CD4-positive, alpha-beta memory T cell (primary cell): Measurements from ENCODE around the gene BABAM2. TPM values are rescaled to one million over a fixed set of nuclear protein-coding genes. Genes with fewer than 3 reads are reported as not detected.
"Not testable (repeated sequence)": the region's sequence is repeated elsewhere in the genome, so short reads cannot be mapped to it uniquely, and the experiment has no call there.

Experiments used
- CTCF ChIA-PET: fragments of 350-600 bp; sonication (Branson Sonifier 250); formaldehyde crosslinking; loops from one replicate; lab custom pipeline; 2021; ENCODE audit warnings: inconsistent platforms; ENCODE audit not compliant: partially characterized antibody; lab: Charles Lee
- POLR2A ChIA-PET: fragments of 350-600 bp; sonication (Branson Sonifier 250); formaldehyde crosslinking; loops from one replicate; lab custom pipeline; 2021; ENCODE audit not compliant: partially characterized antibody; lab: Charles Lee
- DNase-seq, 5 donors: peaks; one replicate each; pipeline versions ENCODE4 v3.0.0 to v3.0.0-alpha.2; 2020 to 2022; ENCODE audit warnings: mixed read lengths in 1 of 5
- H3K27ac ChIP-seq: one replicate; pipeline ENCODE4 v1.7.0; 2013; ENCODE audit warnings: low read depth, low read length
- H3K27me3 ChIP-seq: 2 replicates; pipeline ENCODE4 v1.7.0; 2013; ENCODE audit warnings: mild to moderate bottlenecking, low read length, moderate library complexity; ENCODE audit not compliant: insufficient read depth
- H3K36me3 ChIP-seq: 2 replicates; pipeline ENCODE4 v1.7.0; 2013; ENCODE audit warnings: mild to moderate bottlenecking, low read length, moderate library complexity; ENCODE audit not compliant: insufficient read depth
- H3K4me1 ChIP-seq: 2 replicates; pipeline ENCODE4 v1.7.0; 2013; ENCODE audit warnings: mild to moderate bottlenecking, low read length, moderate library complexity; ENCODE audit not compliant: insufficient read depth
- H3K4me3 ChIP-seq, 2 donors: one replicate each; pipeline ENCODE4 v1.7.0; 2013; ENCODE audit warnings: low read length in 2 of 2, mild to moderate bottlenecking in 1 of 2
- H3K9me3 ChIP-seq, 2 donors: one replicate each; pipeline ENCODE4 v1.7.0; 2013; ENCODE audit warnings: low read length in 2 of 2, control low read depth in 1 of 2; ENCODE audit not compliant: control insufficient read depth in 1 of 2
- H3K27ac Mint-ChIP-seq, 7 donors: one replicate each; pipeline ENCODE4 v1.8.0; 2020 to 2021; ENCODE audit warnings: mixed read lengths in 7 of 7, mild to moderate bottlenecking in 6 of 7, inconsistent platforms in 3 of 7, moderate library complexity in 3 of 7
- H3K27me3 Mint-ChIP-seq, 2 donors: one replicate each; pipeline ENCODE4 v1.8.0; 2020 to 2021; ENCODE audit warnings: mixed read lengths in 2 of 2
- H3K36me3 Mint-ChIP-seq, 2 donors: one replicate each; pipeline ENCODE4 v1.8.0; 2020 to 2021; ENCODE audit warnings: mixed read lengths in 2 of 2, inconsistent platforms in 1 of 2, mild to moderate bottlenecking in 1 of 2
- H3K4me1 Mint-ChIP-seq, 4 donors: one replicate each; pipeline ENCODE4 v1.8.0; 2020 to 2021; ENCODE audit warnings: mixed read lengths in 4 of 4, mild to moderate bottlenecking in 1 of 4
- H3K4me3 Mint-ChIP-seq, 8 donors: one replicate each; pipeline ENCODE4 v1.8.0; 2020 to 2021; ENCODE audit warnings: mixed read lengths in 8 of 8, mild to moderate bottlenecking in 7 of 8, moderate library complexity in 6 of 8, inconsistent platforms in 3 of 8
- H3K9me3 Mint-ChIP-seq, 8 donors: one replicate each; pipeline ENCODE4 v1.8.0; 2020 to 2021; ENCODE audit warnings: mixed read lengths in 8 of 8, mild to moderate bottlenecking in 5 of 8, inconsistent platforms in 3 of 8, moderate library complexity in 1 of 8
- intact Hi-C: fragments of 100-400 bp; cut with micrococcal nuclease; formaldehyde crosslinking; loops from one replicate; pipeline ENCODE4 v1.15.1; 2023
- polyA plus RNA-seq, 2 donors: library from polyadenylated mRNA; unstranded; fragments of 300-500 nt; fragmentation: Illumina TruSeq; gene quantifications; one replicate each; pipeline ENCODE4 v1.2.3, GENCODE V29; 2021
- total RNA-seq, 2 experiments: library from RNA; stranded (reverse); gene quantifications; one replicate each; pipeline ENCODE4 v1.2.3, GENCODE V29; 2021

The BABAM2 gene
- total and polyA plus RNA-seq, 4 experiments from 2014 or later = 37.3 to 60.1 (median 48.2) TPM

DNA sequence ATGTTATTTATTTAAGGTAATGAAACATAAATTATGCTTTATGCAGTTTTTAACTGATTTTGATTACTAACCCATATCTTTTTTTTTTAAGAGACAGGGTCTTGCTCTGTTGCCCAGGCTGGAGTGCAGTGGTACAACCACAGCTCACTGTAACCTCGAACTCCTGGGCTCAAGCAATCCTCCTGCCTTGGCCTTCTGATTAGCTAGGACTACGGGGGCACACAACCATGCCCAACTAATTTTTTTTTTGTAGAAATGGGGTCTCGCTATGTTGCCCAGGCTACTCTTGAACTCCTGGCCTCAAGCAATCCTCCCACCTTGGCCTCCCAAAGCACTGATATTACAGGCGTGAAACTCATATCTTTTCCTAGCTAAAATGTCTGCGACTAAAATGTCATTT is 26.6 kb upstream of the BABAM2 start:
- H3K4me1 Mint-ChIP-seq, H3K4me3 Mint-ChIP-seq, H3K9me3 Mint-ChIP-seq, POLR2A ChIA-PET, H3K36me3 Mint-ChIP-seq, H3K4me1 ChIP-seq, intact Hi-C loops, H3K36me3 ChIP-seq, H3K27me3 ChIP-seq, CTCF ChIA-PET, DNase-seq, H3K27me3 Mint-ChIP-seq, H3K4me3 ChIP-seq, H3K27ac Mint-ChIP-seq, H3K27ac ChIP-seq, H3K9me3 ChIP-seq: not testable (repeated sequence)

DNA sequence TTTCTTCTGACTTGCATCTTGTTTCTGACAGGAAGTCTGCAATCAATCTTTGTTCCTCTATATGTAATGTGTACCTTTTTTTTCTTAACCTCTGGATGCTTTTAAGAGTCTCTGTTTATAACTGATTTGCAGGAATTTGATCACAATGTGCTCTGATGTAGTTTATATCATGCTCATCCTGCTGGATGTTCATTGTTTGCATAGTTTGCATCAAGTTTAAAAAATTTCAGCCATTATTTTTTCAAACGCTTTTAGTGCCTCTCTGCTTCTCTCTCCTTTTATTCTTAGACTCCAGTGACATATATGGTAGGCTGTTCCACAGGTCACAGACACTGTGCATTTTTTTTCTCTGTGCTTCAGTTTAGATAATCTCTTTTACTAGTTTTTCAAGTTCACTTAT is 24.3 kb upstream of the BABAM2 start:
- Mint-ChIP-seq H3K4me3 (no peak overlapping the region), H3K4me1 (no peaks in the 10 kb centered on the region), H3K36me3 (peaks cover 0 to 9% of the 10 kb centered on the region in 2 donors), H3K27ac (no peak overlapping the region), H3K9me3 (no peaks in the 10 kb centered on the region), H3K27me3 (no peaks in the 10 kb centered on the region)
- no peaks in the 10 kb centered on the region for H3K27me3 ChIP-seq
- ChIA-PET CTCF (no interaction called here), POLR2A (no interaction called here)
- H3K9me3 ChIP-seq = no peaks in the 10 kb centered on the region
- H3K27ac ChIP-seq = no peak overlapping the region
- H3K4me3 ChIP-seq = no peak overlapping the region
- no peak for DNase-seq
- no peaks in the 10 kb centered on the region for H3K4me1 ChIP-seq
- intact Hi-C loops = no loop called here
- no peaks in the 10 kb centered on the region for H3K36me3 ChIP-seq

DNA sequence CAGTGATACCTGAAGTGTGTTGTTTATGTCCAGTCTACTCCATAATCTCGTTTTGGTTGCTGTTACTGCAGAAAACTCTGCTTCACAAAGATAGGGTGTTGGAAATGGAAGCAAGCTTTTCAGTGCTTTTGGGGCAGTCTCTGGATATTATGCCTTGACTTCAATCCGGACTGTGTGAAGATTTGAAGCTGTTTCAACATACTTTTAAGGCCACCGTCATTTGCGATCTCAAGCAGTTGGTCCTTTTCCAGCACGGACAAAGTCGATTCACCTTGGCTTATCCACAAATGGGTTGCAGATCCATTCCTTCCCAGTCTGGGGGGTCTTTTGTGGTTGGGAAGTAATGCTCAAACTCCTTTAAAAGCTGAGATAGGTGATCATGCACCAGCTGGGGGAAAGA is 20.8 kb upstream of the BABAM2 start:
- Mint-ChIP-seq H3K4me1 (no peaks in the 10 kb centered on the region), H3K36me3 (peaks cover 0 to 9% of the 10 kb centered on the region in 2 donors), H3K27ac (no peak overlapping the region), H3K27me3 (no peaks in the 10 kb centered on the region), H3K9me3 (no peaks in the 10 kb centered on the region), H3K4me3 (no peak overlapping the region)
- no peak overlapping the region for H3K4me3 ChIP-seq
- no peaks in the 10 kb centered on the region for H3K9me3 ChIP-seq
- no peak for DNase-seq
- H3K27me3 ChIP-seq = no peaks in the 10 kb centered on the region
- no peak overlapping the region for H3K27ac ChIP-seq
- intact Hi-C loops = no loop called here
- ChIA-PET CTCF (no interaction called here), POLR2A (no interaction called here)
- H3K36me3 ChIP-seq = no peaks in the 10 kb centered on the region
- H3K4me1 ChIP-seq = no peaks in the 10 kb centered on the region

DNA sequence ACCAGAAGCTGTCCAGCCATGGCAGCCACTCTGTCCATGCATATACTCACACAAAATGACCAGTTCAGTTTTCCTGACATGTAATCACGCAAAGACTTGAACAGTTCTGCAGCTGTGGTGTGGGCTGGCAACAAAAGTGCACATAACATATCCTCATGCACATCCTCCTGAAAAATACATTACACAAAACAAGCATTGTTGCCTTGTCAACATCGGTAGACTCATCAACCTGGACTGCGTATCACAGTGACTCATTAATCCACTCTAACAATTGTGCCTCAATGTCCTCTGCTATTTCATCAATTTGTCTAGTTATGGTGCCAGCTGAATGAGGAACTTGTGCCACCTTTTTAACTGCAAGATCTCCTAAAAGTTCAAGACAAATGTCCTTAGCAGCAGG is 19.8 kb upstream of the BABAM2 start:
- no peaks in the 10 kb centered on the region for H3K4me1 ChIP-seq
- no peak for DNase-seq
- no peak overlapping the region for H3K27ac Mint-ChIP-seq
- H3K36me3 ChIP-seq = no peaks in the 10 kb centered on the region
- intact Hi-C loops = no loop called here
- H3K27me3 ChIP-seq = no peaks in the 10 kb centered on the region
- CTCF ChIA-PET = no interaction called here
- POLR2A ChIA-PET = no interaction called here
- no peaks in the 10 kb centered on the region for H3K9me3 ChIP-seq
- H3K9me3 Mint-ChIP-seq = peaks cover 0 to 3% (median 1%) of the 10 kb centered on the region in 8 donors
- H3K36me3 Mint-ChIP-seq = peaks cover 0 to 12% of the 10 kb centered on the region in 2 donors
- no peak overlapping the region for H3K4me3 Mint-ChIP-seq
- H3K4me1 Mint-ChIP-seq = no peaks in the 10 kb centered on the region
- H3K27me3 Mint-ChIP-seq = no peaks in the 10 kb centered on the region
- no peak overlapping the region for H3K4me3 ChIP-seq
- H3K27ac ChIP-seq = no peak overlapping the region

DNA sequence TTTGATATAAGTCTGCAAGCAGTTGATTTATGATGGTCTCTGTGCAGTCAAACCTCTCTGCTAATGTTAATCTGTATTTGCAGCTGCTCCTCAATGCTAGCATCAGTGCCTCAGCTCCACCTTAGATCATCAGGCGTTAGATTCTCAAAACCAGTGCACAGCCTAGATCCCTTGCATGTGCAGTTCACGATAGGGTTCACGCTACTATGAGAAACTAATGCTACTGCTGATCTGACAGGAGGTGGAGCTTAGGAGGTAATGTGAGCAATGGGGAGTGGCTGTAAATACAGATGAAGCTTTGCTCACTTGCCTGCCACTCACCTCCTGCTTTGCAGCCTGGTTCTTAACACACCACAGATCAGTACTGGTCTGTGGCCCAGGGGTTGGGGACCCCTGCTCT is 18.7 kb upstream of the BABAM2 start:
- Histone ChIP-seq H3K4me3 (no peak overlapping the region), H3K27ac (no peak overlapping the region), H3K27me3 (no peaks in the 10 kb centered on the region), H3K4me1 (no peaks in the 10 kb centered on the region), H3K36me3 (no peaks in the 10 kb centered on the region), H3K9me3 (no peaks in the 10 kb centered on the region)
- H3K27me3 Mint-ChIP-seq = no peaks in the 10 kb centered on the region
- ChIA-PET CTCF (interaction anchor here (0.6 kb wide), 1 partner anchor 22 kb away, joined by 3 read pairs; no protein-coding TSS in a partner anchor), POLR2A (interaction anchor here (0.7 kb wide), 1 partner anchor 16 kb away, joined by 3 read pairs; no protein-coding TSS in a partner anchor)
- H3K4me1 Mint-ChIP-seq = no peaks in the 10 kb centered on the region
- H3K27ac Mint-ChIP-seq = no peak overlapping the region
- intact Hi-C loops = no loop called here
- DNase-seq = no peak
- no peak overlapping the region for H3K4me3 Mint-ChIP-seq
- peaks cover 2 to 11% (median 6%) of the 10 kb centered on the region in 8 donors for H3K9me3 Mint-ChIP-seq
- H3K36me3 Mint-ChIP-seq = peaks cover under 1 to 15% of the 10 kb centered on the region in 2 donors

DNA sequence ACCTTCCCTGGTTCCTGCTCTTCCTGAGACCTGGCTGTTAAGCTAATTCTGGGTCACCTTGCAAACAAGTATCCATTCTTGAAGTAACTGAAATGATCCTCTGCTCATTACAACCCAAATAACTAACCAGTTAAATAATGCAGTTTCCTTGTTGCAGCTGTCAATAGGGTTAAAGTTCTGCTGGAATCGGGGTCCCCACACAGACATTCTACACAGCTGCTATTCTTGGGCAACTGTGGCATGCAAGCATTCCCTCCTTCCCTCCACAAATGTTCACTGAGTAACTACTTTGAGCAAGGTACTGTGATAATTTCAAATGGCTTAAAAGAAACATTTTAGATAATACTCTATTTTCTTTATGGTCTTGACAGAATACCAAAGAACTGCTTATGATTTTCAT is 17.4 kb upstream of the BABAM2 start:
- H3K9me3 Mint-ChIP-seq = peaks cover 2 to 17% (median 6%) of the 10 kb centered on the region in 8 donors
- Histone ChIP-seq H3K4me1 (no peaks in the 10 kb centered on the region), H3K4me3 (no peak overlapping the region), H3K27me3 (no peaks in the 10 kb centered on the region), H3K36me3 (no peaks in the 10 kb centered on the region), H3K9me3 (no peaks in the 10 kb centered on the region), H3K27ac (no peak overlapping the region)
- intact Hi-C loops = no loop called here
- no peak overlapping the region for H3K4me3 Mint-ChIP-seq
- CTCF ChIA-PET = no interaction called here
- peaks cover 2 to 18% of the 10 kb centered on the region in 2 donors for H3K36me3 Mint-ChIP-seq
- no peaks in the 10 kb centered on the region for H3K27me3 Mint-ChIP-seq
- no peak overlapping the region for H3K27ac Mint-ChIP-seq
- POLR2A ChIA-PET = no interaction called here
- no peak for DNase-seq
- H3K4me1 Mint-ChIP-seq = no peaks in the 10 kb centered on the region

DNA sequence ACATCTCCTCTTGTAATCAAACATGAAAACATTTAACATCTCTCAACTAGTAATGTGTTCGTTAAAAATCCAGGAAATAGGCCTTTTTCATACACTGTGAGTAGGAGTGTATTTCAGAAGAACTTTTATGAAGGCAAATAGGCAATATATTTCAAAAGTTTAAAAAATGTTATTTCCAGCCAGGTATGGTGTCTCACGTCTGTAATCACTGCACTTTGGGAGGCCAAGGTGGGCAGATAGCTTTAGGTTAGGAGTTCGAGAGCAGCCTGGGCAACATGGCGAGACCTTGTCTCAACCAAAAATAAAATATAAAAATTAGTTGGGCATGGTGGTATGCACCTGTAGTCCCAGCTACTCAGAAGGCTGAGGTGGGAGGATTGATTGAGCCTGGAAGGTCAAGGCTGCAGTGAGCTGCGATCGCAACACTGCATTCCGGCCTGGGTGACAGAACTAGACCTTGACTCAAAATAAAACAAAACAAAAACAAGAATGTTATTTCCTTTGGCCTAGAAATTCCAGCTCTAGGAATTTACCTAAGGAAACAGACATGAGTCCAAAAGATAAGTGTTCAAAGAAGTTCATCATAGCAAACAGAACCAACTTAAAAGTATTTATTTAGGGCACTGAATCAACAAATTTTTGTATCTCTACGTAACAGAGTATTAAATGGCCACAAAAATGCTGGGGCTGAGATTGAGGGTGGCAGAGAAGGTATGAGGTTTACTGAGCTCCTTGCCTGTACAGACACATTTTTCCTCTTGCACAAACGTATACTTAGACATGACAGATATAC is 15.2 kb upstream of the BABAM2 start:
- Mint-ChIP-seq H3K27ac (peak overlapping the region in 1 of 7 donors; percentile 33), H3K9me3 (peaks cover 2 to 17% (median 7%) of the 10 kb centered on the region in 8 donors), H3K4me1 (no peaks in the 10 kb centered on the region), H3K36me3 (peaks cover 2 to 24% of the 10 kb centered on the region in 2 donors), H3K27me3 (peaks cover 0 to 1% of the 10 kb centered on the region in 2 donors), H3K4me3 (no peak overlapping the region)
- Histone ChIP-seq H3K27ac (no peak overlapping the region), H3K4me1 (no peaks in the 10 kb centered on the region), H3K36me3 (no peaks in the 10 kb centered on the region), H3K27me3 (no peaks in the 10 kb centered on the region), H3K4me3 (no peak overlapping the region), H3K9me3 (no peaks in the 10 kb centered on the region)
- intact Hi-C loops = no loop called here
- POLR2A ChIA-PET = no interaction called here
- CTCF ChIA-PET = no interaction called here
- no peak for DNase-seq
